HG03571 (cell line): Measurements from ENCODE around the gene PRPF40B.

Experiments used
- ATAC-seq: cut with Tn5 transposase; IDR thresholded peaks from one replicate; pipeline ENCODE4 v1.9.1; 2021; ENCODE audit not compliant: unreplicated experiment

The PRPF40B gene

DNA sequence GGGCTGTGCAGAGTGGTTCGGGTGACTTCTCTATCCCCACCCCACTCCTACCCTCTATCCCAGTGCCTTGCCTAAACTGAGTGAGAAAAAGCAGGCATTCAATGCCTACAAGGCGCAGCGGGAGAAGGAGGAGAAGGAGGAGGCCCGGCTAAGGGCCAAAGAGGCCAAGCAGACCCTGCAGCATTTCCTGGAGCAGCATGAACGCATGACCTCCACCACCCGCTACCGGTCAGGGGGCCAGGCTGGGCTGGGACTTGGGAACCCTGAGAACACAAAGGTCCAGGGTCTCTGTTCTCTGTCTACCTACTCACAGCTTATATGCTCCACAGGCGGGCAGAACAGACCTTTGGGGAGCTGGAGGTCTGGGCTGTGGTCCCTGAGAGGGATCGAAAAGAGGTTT, 11.7 kb downstream of the PRPF40B start:
- no peak for ATAC-seq

DNA sequence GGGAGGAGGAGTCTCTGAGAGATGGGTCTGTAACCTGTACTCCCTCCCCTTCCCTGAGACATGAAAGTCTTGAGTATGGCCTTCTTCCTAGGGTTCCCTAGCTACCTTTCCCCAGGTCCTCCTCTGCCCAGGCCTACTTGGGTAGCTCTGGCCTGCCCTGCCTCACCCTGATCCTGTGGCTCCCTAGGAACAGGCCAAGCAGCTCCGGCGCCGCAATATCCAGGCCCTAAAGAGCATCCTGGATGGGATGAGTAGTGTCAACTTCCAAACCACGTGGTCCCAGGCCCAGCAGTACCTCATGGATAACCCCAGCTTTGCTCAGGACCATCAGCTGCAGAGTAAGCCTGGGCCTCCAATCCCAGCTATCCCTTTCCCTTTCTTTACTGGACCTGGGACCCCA, 12.3 kb downstream of the PRPF40B start:
- ATAC-seq = no peak

DNA sequence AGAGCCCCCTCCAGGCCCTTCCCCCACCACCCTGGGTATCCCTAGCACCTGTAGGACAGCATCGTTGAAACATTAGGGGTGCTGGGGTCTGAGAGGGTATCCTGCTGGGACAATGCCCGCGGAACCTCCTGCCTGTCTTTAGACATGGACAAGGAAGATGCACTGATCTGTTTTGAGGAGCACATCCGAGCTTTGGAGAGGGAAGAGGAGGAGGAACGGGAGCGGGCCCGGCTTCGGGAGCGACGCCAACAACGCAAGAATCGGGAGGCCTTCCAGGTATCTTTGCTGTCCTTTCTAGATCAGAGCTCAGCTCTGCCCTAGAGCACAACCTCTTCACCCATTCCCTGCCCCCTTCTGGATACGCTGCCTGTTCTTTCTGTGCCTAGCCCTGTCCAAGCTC, 13.2 kb downstream of the PRPF40B start:
- no peak for ATAC-seq

DNA sequence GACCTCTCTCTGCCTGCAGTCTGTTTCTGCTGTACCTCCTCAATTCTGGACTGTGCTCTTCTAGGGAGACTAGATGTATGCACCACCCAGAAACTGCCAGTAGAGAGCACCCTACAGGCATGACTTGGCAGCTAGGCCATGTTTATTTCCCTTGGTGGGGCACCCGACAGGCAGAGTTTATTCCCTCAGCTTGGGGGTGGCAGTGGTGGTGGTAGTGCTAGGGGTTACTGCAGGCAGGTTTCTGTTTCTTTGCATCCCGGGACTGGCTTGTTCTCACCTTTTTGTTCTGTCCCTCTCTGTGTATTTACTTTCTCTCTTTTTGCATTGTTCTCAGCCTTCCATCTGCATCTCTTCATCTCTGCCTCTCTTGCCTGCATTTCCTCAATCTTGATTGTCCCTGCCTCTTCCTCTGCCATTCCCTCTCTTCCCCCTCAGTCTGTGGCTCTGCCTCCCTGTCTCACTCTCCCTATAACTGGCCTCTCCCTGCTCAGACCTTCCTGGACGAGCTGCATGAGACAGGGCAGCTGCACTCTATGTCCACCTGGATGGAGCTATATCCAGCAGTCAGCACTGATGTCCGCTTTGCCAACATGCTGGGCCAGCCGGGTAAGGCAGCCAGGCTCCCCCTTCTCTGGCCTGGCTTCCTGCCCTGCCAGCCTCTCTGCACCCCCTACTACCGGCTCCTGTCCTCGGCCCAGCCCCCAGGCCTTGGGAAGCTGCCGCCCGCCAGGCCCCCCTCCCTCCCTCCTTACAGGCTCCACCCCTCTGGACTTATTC, 13.8 kb downstream of the PRPF40B start:
- no peak for ATAC-seq

DNA sequence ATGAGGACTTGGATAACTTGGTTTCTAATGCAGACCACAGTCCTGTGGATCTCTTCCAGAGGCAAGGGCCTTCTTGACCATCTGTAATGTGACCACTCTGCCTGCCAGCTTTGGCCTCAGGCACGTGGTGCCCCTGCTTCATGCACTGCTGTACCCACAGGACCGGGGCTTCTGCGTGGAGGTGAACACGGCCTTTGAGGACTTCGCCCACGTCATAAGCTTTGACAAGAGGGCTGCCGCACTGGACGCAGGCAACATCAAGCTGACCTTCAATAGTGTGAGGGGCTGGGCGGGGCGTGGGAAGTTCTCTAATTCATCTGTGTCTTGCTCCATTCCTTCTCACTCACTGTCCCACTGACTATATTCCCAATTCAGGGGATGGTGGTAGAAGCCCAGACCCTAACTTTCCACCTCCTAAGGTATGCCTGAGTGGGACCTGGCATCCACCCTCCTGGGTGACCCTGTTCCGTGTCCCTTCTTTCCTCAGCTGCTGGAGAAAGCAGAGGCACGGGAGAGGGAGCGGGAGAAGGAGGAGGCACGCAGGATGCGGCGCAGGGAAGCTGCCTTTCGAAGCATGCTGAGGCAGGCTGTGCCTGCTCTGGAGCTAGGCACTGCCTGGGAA, 18.5 kb downstream of the PRPF40B start:
- ATAC-seq = no peak

DNA sequence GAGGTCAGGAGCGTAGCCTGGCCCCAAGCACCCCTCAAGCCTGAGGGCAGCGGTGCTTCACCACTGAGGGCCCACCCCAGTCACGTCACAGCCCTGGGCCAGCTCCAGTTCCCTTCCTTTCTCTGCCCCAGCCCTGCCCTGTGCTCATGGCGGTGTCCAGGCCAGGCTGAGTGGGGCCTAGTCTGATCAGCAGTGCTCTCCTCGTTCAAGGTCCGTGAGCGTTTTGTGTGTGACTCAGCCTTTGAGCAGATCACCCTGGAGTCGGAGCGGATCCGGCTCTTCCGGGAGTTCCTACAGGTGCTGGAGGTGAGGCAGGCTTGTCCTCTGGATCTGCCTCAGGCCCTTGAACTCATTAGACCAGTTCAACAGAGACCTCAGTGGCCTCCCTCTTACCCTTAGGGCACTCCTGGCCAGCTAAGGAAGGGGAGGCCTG, 19.0 kb downstream of the PRPF40B start:
- ATAC-seq = no peak

DNA sequence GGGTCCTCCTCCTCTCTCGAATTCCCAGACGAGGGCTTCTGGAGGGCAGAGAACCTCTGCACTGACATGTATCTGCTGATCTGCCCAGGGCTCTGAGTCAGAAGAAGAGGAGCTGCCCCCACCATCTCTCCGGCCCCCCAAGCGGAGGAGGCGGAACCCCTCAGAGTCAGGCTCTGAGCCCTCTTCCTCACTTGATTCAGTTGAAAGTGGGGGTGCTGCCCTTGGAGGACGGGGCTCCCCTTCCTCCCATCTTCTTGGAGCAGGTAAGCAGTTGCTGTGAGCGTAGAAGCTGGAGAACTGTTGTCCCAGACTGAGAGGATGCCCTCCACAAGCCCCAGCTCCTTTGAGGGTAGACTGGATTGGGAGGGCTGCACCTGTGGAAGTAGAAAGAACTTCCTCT, 19.8 kb downstream of the PRPF40B start:
- no peak for ATAC-seq

DNA sequence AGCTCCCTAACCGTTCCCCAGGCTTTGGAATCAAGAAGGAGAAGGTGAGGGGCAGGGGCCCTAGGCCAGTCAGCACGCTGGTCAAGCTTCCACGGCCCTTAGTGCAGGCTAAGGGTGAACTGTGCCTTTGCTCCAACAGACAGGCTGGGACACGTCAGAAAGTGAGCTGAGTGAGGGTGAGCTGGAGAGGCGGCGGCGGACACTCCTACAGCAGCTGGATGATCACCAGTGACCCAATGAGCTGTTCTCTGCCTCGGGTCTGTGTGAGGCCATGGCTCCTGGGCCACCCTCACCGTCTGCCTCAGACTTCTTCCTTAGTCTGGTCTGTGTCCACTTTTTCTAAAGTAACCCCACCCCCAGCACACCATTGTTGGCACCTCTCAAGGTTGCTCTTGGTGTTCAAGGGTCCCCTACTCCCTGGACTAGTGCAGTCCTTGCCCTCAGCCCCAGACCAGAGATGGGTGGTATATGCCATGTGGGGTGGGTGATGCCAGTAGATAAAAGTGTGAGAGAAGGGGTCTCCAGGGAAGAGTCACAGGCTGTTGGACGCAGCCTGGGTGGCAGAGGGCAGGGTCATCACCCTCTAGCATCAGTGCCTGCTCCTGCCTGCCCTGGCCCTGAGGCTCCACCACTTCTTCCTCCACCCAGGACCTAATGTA, 20.7 kb downstream of the PRPF40B start:
- ATAC-seq = no peak

DNA sequence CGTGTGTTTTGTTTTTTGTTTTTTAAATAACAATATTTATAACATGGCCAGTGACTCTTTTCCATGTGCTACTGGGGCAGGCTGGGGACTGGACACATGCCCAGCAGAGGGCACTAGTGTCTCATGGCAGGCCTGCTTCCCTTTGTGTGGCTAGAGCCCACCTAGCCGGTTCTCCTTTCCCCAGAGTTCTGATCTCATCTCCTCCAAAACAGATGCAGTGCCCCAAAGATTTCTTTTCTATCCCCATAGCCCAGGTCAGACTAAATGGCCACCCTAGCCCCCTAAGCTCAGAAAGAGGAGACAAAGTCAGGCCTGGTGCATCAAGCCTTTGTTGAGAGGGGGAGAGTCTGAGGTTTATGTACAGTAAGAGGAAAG, 21.2 kb downstream of the PRPF40B start:
- ATAC-seq = no peak

DNA sequence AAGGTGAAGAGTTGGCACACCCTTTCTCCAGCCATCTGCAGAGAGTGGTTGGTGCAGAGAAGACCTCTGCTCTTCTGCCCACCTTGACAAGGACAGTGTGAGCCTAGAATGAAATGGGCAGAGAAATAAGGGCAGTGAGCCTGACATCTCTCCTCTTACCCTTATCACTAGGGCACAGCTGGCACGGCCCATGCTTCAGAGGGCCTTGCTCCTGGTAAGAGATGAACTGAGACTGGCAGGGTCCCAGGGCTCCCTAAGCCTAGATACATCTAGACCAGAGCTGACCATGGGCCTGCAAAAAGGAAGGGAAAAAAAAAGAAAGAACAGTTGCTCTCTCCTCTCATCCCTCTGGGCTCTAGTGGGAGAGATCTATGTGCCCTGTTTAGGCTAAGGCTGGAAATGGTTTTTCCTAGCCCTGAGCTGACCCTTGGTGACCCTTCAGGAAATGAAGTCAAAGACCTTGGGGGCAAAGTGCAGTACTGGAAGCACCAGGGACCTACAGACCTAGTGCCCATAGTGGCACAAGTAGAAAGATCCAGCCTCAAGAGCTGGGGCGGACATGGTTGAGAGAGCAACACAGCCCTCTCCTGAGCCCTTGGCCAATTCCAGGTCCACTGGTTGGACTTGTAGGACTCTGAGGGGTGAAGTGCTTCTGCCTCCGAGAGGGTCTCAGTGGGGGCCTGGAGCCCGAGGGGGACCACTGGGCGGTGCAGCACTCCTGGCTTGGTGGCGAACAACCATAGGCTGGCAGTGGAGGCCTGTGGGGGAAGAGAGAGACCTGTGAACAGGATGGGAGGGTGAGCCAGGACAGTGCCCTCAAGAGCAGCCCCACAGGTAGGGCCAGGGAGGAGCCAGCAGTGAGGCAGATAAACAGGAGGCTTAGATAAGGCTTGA, 22.0 kb downstream of the PRPF40B start:
- ATAC-seq = no peak

DNA sequence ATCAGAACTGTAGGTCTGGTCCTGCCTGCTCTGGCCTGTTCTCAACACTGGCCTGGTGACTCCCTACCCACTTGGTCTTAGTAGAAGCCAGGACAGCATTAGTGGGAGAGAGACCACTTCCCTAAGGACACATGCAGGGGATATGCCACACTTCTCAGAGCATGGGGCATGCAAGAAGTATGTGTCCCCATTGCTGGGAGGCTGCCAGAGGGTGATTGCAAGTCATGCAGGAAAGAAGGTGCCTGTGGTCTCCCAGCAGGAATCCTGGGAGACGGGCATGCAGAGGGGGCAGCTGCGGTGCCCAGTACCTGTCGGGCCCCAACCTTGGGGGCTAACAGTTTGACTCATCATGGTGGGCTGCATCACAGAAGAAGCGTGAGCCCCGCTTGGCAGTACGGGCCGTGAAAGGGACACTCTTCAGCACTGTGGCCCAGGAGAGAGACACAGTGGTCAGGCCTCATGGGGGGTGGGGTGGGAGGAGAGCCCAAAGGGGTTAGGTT, 23.0 kb downstream of the PRPF40B start:
- no peak for ATAC-seq

DNA sequence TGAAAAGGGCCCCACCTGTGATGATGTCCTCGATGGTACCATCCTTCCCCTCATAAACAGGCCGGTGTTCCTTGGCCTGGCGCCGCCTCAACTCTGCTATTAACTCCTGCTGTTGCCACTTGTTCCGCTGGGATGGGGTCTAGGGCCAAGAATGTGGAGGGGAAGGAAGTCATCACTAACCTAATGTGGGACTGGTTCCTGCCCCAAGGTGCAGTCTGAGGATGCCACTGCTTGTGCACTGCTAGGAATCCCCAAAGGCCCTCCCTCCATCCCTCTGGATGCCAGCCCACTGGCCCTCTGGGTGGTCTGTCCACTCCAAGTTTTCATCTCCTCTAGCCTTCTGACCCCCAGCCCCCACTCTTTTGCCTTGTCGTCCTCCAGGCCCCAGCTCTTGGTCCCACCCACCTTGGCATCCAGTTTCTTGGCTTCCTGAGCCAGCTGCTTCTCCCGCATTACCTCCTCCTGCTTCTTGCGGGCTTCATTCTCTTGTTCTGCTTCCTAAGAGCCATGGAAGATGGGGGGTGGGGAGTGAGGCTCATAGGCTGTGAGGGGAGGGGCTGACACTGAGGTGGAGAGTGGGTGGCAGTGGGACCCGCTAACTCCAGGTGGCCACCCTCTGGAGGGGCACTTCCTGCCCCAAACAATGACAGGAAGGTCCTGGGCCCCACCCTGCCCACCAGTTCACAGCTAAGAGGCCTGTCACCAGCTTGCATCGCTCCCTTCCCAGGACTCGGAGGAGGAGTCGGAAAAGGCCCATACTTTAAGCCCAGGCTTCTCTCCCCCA, 23.7 kb downstream of the PRPF40B start:
- no peak for ATAC-seq

DNA sequence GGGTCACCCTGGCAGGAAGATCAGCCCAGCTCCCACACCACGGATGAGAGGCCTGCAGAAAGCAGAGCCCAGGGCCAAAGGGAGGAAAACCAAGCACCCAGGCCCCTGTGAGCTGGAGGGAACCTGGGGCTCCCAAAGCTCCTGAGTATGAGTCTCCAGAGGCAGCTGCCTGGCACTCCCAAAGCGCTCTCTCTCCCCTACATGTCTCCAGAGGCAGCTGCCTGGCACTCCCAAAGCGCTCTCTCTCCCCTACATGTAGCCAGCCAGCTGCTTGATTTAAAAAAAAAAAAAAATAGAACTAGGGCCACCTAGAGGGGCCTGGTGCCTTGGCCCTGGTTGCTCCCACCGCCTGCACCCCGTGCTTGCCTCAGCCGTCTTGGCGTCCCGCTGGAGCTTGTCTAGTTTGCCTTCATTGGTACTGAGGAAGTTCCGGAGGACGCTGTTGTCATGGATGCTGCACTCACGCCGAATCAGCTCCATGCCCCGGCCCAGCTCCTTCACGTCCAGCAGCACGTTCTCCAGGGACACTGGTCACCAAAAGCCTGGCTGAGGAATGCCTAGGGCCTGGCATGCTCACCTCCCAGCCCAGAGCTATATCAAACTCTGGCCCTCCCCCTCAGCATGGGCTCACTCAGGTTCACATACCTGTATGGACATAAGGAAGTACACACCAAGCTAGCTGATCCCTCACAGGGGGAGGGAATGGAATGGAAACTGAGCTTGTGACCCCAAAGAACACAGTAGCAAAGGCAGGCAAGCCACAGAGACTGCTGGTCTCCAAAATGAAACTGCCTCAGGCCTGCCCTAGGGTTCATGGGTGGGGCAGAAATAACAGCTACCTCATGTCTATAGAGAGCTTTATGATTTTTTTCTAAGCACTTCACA, 24.7 kb downstream of the PRPF40B start:
- ATAC-seq = no peak

DNA sequence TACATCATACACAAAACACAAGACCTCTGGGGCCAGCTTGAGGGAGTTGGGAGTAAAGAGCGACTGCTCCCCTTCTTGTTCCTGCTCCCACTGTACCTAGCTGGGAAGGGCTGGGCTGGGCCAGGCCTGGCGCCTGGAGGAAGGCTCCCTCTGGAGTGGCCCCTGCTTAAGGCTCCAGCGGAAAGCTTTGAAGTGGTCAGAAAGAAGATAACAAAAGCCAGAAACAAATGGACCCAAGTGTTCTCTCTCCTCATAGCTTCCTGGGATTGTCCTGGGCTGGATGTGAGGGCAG, 25.3 kb downstream of the PRPF40B start:
- ATAC-seq = no peak

DNA sequence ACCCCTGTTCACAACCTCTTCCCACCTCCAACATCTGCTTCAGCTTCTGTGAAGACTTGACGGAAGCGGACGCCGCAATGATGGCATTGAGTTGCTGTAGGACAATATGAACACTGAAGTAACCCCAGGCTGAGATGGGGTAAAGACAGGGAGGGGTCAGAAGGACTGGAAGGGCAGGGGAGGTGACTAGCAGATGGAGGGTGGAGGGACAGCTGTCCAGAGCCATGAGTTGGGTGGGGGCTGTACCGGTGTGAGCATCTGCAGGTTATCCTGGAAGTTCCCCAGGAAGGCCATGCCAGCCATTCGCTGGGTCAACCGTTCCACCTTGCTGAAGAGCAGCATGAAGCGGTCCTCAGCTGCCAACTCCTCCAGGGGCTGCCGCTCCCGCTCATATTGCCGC, 26.1 kb downstream of the PRPF40B start:
- ATAC-seq = no peak

DNA sequence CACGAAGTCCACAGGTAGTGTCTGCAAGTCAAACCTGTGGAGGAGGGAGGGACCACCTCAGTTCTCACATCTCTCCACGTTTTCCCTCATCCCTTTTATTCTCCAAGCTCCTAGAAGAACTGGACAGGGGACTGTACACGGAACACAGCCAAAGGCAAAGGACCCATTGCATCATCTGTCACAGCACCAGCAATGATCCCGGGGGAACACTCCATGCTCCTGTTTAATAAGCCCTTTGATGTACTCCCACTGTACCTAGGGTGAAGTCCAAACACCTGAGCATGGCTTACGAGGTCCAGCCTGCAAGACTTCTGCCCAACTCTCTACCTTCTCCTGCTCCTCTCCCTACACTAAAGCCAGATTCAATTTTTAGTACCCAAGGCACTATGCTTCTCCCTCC, 26.5 kb downstream of the PRPF40B start:
- no peak for ATAC-seq

DNA sequence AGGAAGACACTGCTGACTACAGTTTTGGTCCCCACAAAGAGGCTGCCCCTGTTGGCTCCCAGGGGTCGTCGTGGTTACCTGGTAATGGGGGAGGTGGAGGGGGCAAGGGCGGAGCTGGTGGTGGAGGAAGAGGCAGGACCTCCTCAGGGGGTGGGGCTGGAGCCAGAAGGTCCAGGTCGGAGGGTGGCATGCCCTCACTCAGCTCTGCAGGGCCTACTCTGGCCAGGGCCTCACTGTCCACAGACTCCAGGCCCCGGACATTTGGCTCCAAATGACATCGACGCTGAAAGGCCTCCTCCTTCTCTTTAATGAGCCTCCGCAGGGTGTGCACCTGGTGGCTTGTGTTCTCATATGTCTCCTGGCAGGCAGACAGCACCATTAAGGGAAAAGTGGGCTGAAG, 28.5 kb downstream of the PRPF40B start:
- ATAC-seq = no peak

DNA sequence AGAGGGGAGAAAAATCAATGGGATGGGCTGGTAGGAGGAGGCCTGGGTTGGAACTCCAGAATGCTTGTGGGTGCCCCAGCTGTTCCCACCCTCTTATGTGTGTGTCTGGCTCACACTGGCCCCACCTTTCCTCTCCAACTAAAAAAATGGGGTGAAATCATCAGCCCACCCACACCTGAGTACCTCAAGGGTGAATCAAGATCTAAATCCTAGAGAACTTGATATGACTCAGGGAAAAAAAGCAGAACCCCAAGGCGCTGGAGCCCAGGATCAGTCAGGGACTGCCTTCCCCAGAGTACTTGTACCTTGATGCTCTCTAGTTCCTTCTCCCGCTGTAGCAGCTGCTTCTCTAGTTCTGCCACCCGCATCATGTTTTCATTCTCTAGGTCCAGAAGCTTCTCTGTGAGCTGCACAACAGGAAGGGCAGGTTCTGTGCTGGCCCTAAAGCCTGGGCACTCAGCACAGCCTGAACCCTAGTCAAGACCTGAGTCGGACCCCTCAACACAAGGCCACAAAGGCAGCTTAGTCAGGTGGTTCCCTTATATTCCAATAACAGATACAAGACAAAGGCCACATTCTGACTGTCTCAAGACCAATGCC, 29.7 kb downstream of the PRPF40B start:
- no peak for ATAC-seq

DNA sequence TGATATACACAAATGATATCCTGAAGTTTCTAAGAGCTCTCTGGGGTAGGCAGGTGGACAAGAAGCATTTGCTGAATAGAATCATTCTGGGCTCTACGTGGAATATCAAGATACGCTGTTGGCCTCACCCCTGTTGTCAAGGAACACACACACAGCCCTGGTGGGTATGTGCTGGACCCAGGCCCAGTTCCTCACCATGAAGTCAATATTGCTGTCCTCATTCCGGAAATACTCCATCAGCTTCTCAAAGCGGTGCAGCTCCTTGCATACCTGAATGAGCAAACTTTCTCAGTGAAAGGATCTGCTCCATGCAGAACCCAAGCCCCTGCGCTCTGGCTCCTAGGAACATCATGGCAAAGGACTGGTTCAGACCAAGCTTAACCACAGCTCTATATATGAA, 31.4 kb downstream of the PRPF40B start:
- no peak for ATAC-seq
